Measurements from ENCODE around the gene TUFM. TPM values are rescaled to one million over a fixed set of nuclear protein-coding genes. Genes with fewer than 3 reads are reported as not detected.
"Not testable (repeated sequence)": the region's sequence is repeated elsewhere in the genome, so short reads cannot be mapped to it uniquely, and the experiment has no call there.

The TUFM gene
- total RNA-seq = 134 TPM
- long read RNA-seq, transcript TUFM-201 (10 exons, 2,071 nt) = major isoform, 280 of 325 reads
- long read RNA-seq, partial matches to known transcripts = 19 of 325 reads
- long read RNA-seq, other reads (novel, unspliced or antisense) = 25 of 325 reads

DNA sequence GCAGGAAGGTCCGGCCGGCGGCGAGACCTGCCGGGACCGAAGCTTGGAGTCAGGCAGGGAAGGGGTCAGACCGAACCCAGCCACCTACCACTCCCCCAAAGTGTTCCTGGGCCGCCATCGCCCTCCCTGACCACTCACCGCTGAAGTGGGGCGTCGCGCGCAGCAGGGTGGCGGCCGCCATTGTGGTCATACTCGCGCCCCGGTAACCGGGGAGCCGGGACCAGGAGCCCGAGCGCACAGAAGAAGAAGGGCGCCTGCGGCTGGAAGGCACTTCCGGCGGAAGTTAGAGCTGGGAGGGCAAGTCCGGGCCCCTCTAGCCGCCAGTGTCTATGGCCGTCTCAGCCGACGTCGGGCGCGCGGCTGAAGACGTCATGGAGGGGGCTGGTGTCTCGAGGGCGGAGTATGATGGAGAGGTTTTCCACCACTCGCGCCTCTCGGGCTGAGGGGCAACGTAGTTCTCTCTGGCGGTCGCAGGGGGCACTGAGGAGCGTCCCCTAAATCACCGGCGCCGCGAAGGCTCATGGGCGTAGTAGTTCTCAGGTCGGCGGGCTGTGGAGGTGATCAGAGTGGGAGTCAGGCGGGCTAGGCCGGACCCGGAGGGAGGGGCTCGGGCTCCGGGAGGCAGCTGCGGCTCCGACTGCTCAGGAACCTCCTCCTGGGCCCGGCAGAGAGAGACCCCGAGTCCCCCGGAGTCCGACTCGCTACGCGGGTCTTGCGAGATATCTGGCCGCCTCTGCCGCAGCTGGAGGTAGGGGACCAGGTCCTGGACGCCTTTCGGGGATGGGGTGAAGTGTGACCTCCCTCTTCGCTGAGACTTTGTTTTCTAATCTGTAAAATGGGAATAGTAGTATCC lies at the start of gene TUFM:
TSS of gene TUFM (minus strand) at position 269 of the 853 bp plus-strand sequence. CDS start at position 190, 79 bp downstream.
- peak within 1 kb of the TSS; percentile 89 for H3K27ac ChIP-seq
- TF ChIP-seq, protein P1, sequence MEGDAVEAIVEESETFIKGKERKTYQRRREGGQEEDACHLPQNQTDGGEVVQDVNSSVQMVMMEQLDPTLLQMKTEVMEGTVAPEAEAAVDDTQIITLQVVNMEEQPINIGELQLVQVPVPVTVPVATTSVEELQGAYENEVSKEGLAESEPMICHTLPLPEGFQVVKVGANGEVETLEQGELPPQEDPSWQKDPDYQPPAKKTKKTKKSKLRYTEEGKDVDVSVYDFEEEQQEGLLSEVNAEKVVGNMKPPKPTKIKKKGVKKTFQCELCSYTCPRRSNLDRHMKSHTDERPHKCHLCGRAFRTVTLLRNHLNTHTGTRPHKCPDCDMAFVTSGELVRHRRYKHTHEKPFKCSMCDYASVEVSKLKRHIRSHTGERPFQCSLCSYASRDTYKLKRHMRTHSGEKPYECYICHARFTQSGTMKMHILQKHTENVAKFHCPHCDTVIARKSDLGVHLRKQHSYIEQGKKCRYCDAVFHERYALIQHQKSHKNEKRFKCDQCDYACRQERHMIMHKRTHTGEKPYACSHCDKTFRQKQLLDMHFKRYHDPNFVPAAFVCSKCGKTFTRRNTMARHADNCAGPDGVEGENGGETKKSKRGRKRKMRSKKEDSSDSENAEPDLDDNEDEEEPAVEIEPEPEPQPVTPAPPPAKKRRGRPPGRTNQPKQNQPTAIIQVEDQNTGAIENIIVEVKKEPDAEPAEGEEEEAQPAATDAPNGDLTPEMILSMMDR (IDR thresholded peaks at IDR 0.05) = peak; percentile 73
- intact Hi-C loops (cut with DNase I) = no loop called here

DNA sequence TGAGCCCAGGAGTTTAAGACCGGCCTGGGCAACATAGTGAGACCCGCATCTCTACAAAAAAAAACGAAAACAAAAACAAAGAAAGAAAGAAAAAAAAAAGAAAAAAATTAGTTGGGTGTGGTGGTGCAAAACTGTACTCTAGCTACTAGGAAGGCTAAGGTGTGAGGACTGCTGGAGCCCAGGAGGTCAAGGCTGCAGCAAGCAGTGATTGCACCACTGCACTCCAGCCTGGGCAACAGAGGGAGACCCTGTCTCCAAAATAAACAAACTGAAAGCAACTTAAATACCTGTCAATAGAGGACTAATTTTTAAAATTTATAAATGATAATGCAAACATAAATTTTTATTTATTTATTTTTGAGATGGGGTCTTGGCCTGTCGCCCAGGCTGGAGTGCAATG lies 49.5 kb upstream of the TUFM start:
- H3K9me3 ChIP-seq = no peaks in the 10 kb centered on the region
- no peak for ATAC-seq
- TF ChIP-seq, protein P1 (IDR thresholded peaks at IDR 0.05) = no peak
- H3K27ac ChIP-seq = no peak overlapping the region
- no peaks in the 10 kb centered on the region for H3K36me3 ChIP-seq
- H3K4me3 ChIP-seq = no peak overlapping the region
- no peaks in the 10 kb centered on the region for H3K4me1 ChIP-seq
- intact Hi-C loops (cut with DNase I) = no loop called here
- DNase-seq = no peak
- H3K27me3 ChIP-seq = no peaks in the 10 kb centered on the region

More for the DNA sequence above, at the start of gene TUFM:
- Histone ChIP-seq H3K9me3 (no peaks in the 10 kb centered on the region), H3K27me3 (no peaks in the 10 kb centered on the region), H3K36me3 (peaks cover 37% of the 10 kb centered on the region), H3K4me3 (peak within 1 kb of the TSS; percentile 76), H3K4me1 (peaks cover 16% of the 10 kb centered on the region)
- DNase-seq = peak; percentile 99
- ATAC-seq = peak; percentile 97

DNA sequence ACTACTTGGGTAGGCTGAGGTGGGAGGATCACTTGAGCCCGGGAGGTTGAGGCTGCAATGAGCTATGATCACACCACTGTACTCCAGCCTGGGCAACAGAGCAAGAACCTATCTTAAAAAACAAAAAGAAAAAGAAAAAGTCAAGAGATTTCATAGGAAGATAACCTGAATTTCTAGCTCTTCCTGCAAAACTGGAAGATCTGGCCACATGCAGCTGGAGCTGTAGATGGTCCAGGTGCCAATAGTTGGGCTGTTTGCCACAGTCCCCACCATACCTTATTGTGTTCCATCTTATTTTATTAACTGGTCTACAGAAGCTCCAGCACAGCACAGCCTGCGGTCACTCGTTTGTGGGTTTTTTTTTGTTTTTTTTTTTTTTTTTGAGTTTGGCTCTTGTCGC lies 47.1 kb upstream of the TUFM start:
- H3K27ac ChIP-seq = no peak overlapping the region
- H3K4me1 ChIP-seq = no peaks in the 10 kb centered on the region
- H3K27me3 ChIP-seq = no peaks in the 10 kb centered on the region
- DNase-seq = no peak
- TF ChIP-seq, protein P1 (IDR thresholded peaks at IDR 0.05) = no peak
- H3K36me3 ChIP-seq = no peaks in the 10 kb centered on the region
- no peak for ATAC-seq
- no peak overlapping the region for H3K4me3 ChIP-seq
- intact Hi-C loops (cut with DNase I) = no loop called here
- H3K9me3 ChIP-seq = no peaks in the 10 kb centered on the region

DNA sequence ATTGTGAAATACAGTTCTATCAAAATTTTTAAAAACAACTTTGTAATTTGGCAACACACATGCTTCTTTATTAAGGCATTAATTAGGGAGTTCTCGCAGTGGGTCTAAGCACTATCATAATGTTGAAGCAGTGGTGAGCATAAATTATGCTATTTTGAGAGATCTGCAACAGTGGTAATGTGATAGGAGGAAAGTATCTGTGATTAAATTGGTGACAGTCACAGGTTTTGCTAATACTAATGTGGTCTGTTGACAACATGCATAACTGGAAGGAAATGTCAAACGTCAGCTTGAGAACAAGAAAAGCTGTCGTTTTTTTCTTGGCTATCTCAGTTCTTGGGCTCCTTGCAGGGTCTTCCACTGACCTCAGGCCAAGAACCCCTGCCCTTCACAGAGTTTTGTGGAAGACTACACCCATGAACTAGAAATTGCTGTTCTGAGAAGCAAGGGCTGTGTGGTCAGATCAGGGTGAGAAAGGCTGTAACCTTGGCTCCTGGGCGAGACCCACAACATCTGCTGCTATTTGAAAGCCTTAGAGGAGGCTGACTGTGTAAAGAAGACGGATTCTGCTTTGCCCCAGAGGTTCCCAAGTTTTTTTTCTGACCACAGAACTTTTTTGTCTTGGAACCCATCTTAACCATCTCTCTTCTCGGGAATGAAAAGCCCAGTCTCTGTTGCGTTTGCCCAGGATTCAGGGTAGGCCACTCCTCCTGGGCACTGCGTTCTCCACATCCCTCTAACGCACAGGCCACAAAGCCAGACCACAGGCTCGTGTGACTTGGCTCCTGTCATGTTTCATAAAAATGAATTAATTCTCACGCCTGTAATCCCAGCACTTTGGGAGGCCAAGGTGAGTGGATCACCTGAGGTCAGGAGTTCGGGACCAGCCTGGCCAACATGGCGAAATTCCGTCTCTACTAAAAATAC lies 46.1 kb upstream of the TUFM start:
- no peaks in the 10 kb centered on the region for H3K27me3 ChIP-seq
- intact Hi-C loops (cut with DNase I) = no loop called here
- no peak overlapping the region for H3K27ac ChIP-seq

DNA sequence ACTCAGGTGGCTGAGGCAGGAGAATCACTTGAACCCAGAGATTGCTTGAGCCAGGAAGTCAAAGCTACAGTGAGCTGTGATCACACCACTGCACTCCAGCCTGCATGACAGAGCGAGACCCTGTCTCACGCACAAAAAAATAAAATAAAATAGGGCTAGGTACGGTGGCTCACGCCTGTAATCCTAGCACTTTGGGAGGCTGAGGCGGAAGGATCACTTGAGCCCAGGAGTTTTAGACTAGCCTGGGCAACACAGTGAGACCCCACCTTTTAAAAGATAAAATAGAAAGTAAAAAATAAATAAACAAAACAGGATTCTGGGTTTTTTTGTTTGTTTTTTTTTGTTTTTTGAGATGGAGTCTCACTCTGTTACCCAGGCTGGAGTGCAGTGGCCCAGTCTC lies 44.2 kb upstream of the TUFM start:
- H3K9me3 ChIP-seq; H3K4me1 ChIP-seq; ATAC-seq; DNase-seq; H3K36me3 ChIP-seq; H3K4me3 ChIP-seq; intact Hi-C loops (cut with DNase I); H3K27ac ChIP-seq; H3K27me3 ChIP-seq: not testable (repeated sequence)

More for the DNA sequence above, 46.1 kb upstream of the TUFM start:
- TF ChIP-seq, protein P1 (IDR thresholded peaks at IDR 0.05) = no peak
- H3K4me1 ChIP-seq = no peaks in the 10 kb centered on the region
- no peaks in the 10 kb centered on the region for H3K36me3 ChIP-seq
- H3K9me3 ChIP-seq = no peaks in the 10 kb centered on the region
- ATAC-seq (no peak), DNase-seq (no peak)
- H3K4me3 ChIP-seq = no peak overlapping the region

All from upper lobe of right lung (tissue), 1 donor.